H1 (cell line): ENCODE results near the gene BCAS1. TPM values are rescaled to one million over a fixed set of nuclear protein-coding genes. Genes with fewer than 3 reads are reported as not detected.

Experiments
- CTCF ChIA-PET: fragments of 300-600 bp; sonication (Branson Sonifier 250); formaldehyde crosslinking; loops from one replicate; lab custom pipeline; 2021; ENCODE audit not compliant: partially characterized antibody; lab: Charles Lee
- POLR2A ChIA-PET: fragments of 300-600 bp; sonication (Branson Sonifier 250); formaldehyde crosslinking; loops from one replicate; lab custom pipeline; 2021; ENCODE audit warnings: inconsistent platforms; ENCODE audit not compliant: partially characterized antibody; lab: Charles Lee
- DNase-seq, 2 experiments: peaks; one replicate each; pipeline versions ENCODE4 v3.0.0 to v3.0.0-alpha.2; 2010 to 2022; ENCODE audit warnings: low spot score in 2 of 2, low read depth in 1 of 2, mixed read lengths in 1 of 2
- FAIRE-seq: peaks from 2 replicates; lab custom pipeline; 2011; peaks lifted over from hg19 to GRCh38; lab: Jason Lieb, UNC
- H2AFZ ChIP-seq: 2 replicates; pipeline ENCODE4 v1.8.1; 2012; ENCODE audit warnings: low read length, inconsistent platforms
- H2AK5ac ChIP-seq: 2 replicates; pipeline ENCODE4 v1.6.1; 2013; ENCODE audit warnings: low read depth, low read length
- H2BK120ac ChIP-seq: replicated peaks from 2 replicates; pipeline ENCODE3; 2013; ENCODE audit warnings: low read depth, low read length, inconsistent platforms
- H2BK12ac ChIP-seq: 2 replicates; pipeline ENCODE4 v1.6.1; 2013; ENCODE audit warnings: low read depth, low read length
- H2BK15ac ChIP-seq: 2 replicates; pipeline ENCODE4 v1.6.1; 2013; ENCODE audit warnings: low read length
- H2BK20ac ChIP-seq: 2 replicates; pipeline ENCODE4 v1.6.1; 2013; ENCODE audit warnings: low read length
- H2BK5ac ChIP-seq: 2 replicates; pipeline ENCODE4 v1.6.1; 2013; ENCODE audit warnings: low read depth, low read length
- H3K14ac ChIP-seq: 2 replicates; pipeline ENCODE4 v1.6.1; 2013; ENCODE audit warnings: inconsistent platforms; ENCODE audit not compliant: insufficient read length
- H3K18ac ChIP-seq: 2 replicates; pipeline ENCODE4 v1.6.1; 2013; ENCODE audit warnings: low read length; ENCODE audit errors: extremely low read depth
- H3K23ac ChIP-seq: 2 replicates; pipeline ENCODE4 v1.6.1; 2013; ENCODE audit warnings: inconsistent platforms; ENCODE audit not compliant: insufficient read length
- H3K23me2 ChIP-seq: 2 replicates; pipeline ENCODE4 v1.6.1; 2013; ENCODE audit warnings: low read depth, low read length
- H3K27ac ChIP-seq: 2 replicates; pipeline ENCODE4 v1.6.1; 2011; ENCODE audit warnings: low read depth, low read length, inconsistent platforms
- H3K27me3 ChIP-seq, 4 experiments: replicated peaks in 1 of 4; 1 replicate in 1 of 4; 2 replicates in 3 of 4; pipeline versions ENCODE4 v1.6.1 to v1.8.1; 2011 to 2013; ENCODE audit warnings: low read length in 3 of 4, mild to moderate bottlenecking in 3 of 4, inconsistent platforms in 2 of 4, mixed read lengths in 2 of 4, moderate library complexity in 1 of 4; ENCODE audit not compliant: control insufficient read depth in 3 of 4, insufficient read depth in 3 of 4; ENCODE audit errors: extremely low read depth in 1 of 4
- H3K36me3 ChIP-seq, 4 experiments: 2 replicates each; pipeline versions ENCODE4 v1.6.1 to v1.8.1; 2011 to 2013; ENCODE audit warnings: mild to moderate bottlenecking in 4 of 4, low read length in 3 of 4, moderate library complexity in 2 of 4, control low read depth in 1 of 4, inconsistent platforms in 1 of 4; ENCODE audit not compliant: insufficient read depth in 4 of 4, control insufficient read depth in 2 of 4
- H3K4ac ChIP-seq: replicated peaks from 2 replicates; pipeline ENCODE3; 2013; ENCODE audit warnings: low read length, low read depth, mixed read lengths, inconsistent platforms; ENCODE audit not compliant: insufficient read length
- H3K4me1 ChIP-seq, 4 experiments: replicated peaks in 1 of 4; 1 replicate in 1 of 4; 2 replicates in 3 of 4; pipeline versions ENCODE4 v1.6.1 to v1.8.1; 2011 to 2013; ENCODE audit warnings: low read length in 3 of 4, inconsistent platforms in 2 of 4, mixed read lengths in 1 of 4; ENCODE audit not compliant: insufficient read depth in 4 of 4, control insufficient read depth in 3 of 4
- H3K4me2 ChIP-seq, 2 experiments: 2 replicates each; pipeline versions ENCODE4 v1.6.1 to v1.8.1; 2011 to 2013; ENCODE audit warnings: low read depth in 2 of 2, low read length in 2 of 2, control low read depth in 1 of 2, inconsistent platforms in 1 of 2, mild to moderate bottlenecking in 1 of 2; ENCODE audit not compliant: insufficient read depth in 1 of 2
- H3K4me3 ChIP-seq, 4 experiments: fragments of 200-600, 300-600 bp in 1 of 4; sonication (generic), shearing (Covaris generic), sonication (Bioruptor Twin) in 1 of 4; 2 replicates each; pipeline versions ENCODE4 v1.5.1 to v1.8.1; 2011 to 2016; ENCODE audit warnings: low read length in 4 of 4, low read depth in 3 of 4, control low read depth in 2 of 4, inconsistent platforms in 2 of 4, mild to moderate bottlenecking in 2 of 4, mixed read lengths in 1 of 4, moderate library complexity in 1 of 4; ENCODE audit not compliant: insufficient read depth in 2 of 4; ENCODE audit errors: extremely low read depth in 1 of 4
- H3K56ac ChIP-seq: replicated peaks from 2 replicates; pipeline ENCODE3; 2013; ENCODE audit warnings: low read depth, mild to moderate bottlenecking, mixed read lengths, low read length, inconsistent platforms; ENCODE audit not compliant: insufficient read length
- H3K79me1 ChIP-seq: 2 replicates; pipeline ENCODE4 v1.6.1; 2013; ENCODE audit warnings: low read depth, low read length, control low read depth
- H3K79me2 ChIP-seq, 2 experiments: 2 replicates each; pipeline versions ENCODE4 v1.6.1 to v1.8.1; 2012 to 2013; ENCODE audit warnings: low read length in 2 of 2, mild to moderate bottlenecking in 2 of 2, inconsistent platforms in 1 of 2; ENCODE audit not compliant: insufficient read depth in 2 of 2, control insufficient read depth in 1 of 2
- H3K9ac ChIP-seq, 4 experiments: replicated peaks in 1 of 4; 1 replicate in 1 of 4; 2 replicates in 3 of 4; pipeline versions ENCODE4 v1.6.1 to v1.8.1; 2011 to 2013; ENCODE audit warnings: low read depth in 3 of 4, low read length in 3 of 4, control low read depth in 2 of 4, mild to moderate bottlenecking in 2 of 4, moderate library complexity in 2 of 4, inconsistent platforms in 1 of 4; ENCODE audit errors: extremely low read depth in 1 of 4
- H3K9me3 ChIP-seq, 2 experiments: 2 replicates each; pipeline versions ENCODE4 v1.6.1 to v1.8.1; 2012 to 2013; ENCODE audit warnings: mild to moderate bottlenecking in 2 of 2, moderate library complexity in 2 of 2, control low read depth in 1 of 2, inconsistent platforms in 1 of 2, low read depth in 1 of 2, low read length in 1 of 2, mixed read lengths in 1 of 2; ENCODE audit not compliant: insufficient read depth in 2 of 2
- H4K20me1 ChIP-seq, 2 experiments: replicated peaks in 1 of 2; 2 replicates each; pipeline versions ENCODE3 to v1.8.1; 2011 to 2013; ENCODE audit warnings: inconsistent platforms in 2 of 2, low read length in 2 of 2, mild to moderate bottlenecking in 1 of 2; ENCODE audit not compliant: insufficient read depth in 2 of 2, control insufficient read depth in 1 of 2
- H4K5ac ChIP-seq: 2 replicates; pipeline ENCODE4 v1.6.1; 2013; ENCODE audit warnings: low read length, low read depth, mixed read lengths, inconsistent platforms; ENCODE audit not compliant: insufficient read length
- H4K8ac ChIP-seq: 2 replicates; pipeline ENCODE4 v1.8.0; 2013; ENCODE audit warnings: mild to moderate bottlenecking, moderate library complexity, low read length, inconsistent platforms; ENCODE audit not compliant: insufficient read depth; ENCODE audit errors: extremely low read depth
- H4K91ac ChIP-seq: replicated peaks from 2 replicates; pipeline ENCODE3; 2013; ENCODE audit warnings: low read length, mixed read lengths, inconsistent platforms; ENCODE audit not compliant: insufficient read length
- KDM5A ChIP-seq: fragments of 200-600 bp; IDR thresholded peaks from 2 replicates; pipeline ENCODE4 v1.7.1; 2012; ENCODE audit warnings: mild to moderate bottlenecking, low read length, inconsistent platforms, mixed read lengths
- NRF1 ChIP-seq: IDR thresholded peaks from 2 replicates; pipeline ENCODE4 v1.6.1; 2011; ENCODE audit warnings: mild to moderate bottlenecking, low read depth, low read length, improper control_type of control experiment
- PHF8 ChIP-seq: fragments of 200-600 bp; sonication (generic); conservative IDR thresholded peaks from 2 replicates; pipeline ENCODE4 v1.7.1; 2012; ENCODE audit warnings: low read depth, mild to moderate bottlenecking, inconsistent platforms, low read length, moderate library complexity
- RBBP5 ChIP-seq: IDR thresholded peaks from 2 replicates; pipeline ENCODE4 v1.7.1; 2012; ENCODE audit warnings: low read depth, mild to moderate bottlenecking, inconsistent platforms, low read length, moderate library complexity, borderline replicate concordance
- SAP30 ChIP-seq: fragments of 300-600 bp; sonication (generic); IDR thresholded peaks from 2 replicates; pipeline ENCODE4 v1.7.1; 2012; ENCODE audit warnings: low read length, moderate library complexity, mild to moderate bottlenecking, inconsistent platforms; ENCODE audit not compliant: insufficient read depth, insufficient replicate concordance
- SIX5 ChIP-seq: IDR thresholded peaks from 2 replicates; pipeline ENCODE4 v1.6.1; 2011; ENCODE audit warnings: mild to moderate bottlenecking, low read depth, low read length
- SP1 ChIP-seq: IDR thresholded peaks from 2 replicates; pipeline ENCODE4 v1.6.1; 2011; ENCODE audit warnings: low read depth, low read length
- SRF ChIP-seq: IDR thresholded peaks from 2 replicates; pipeline ENCODE4 v1.6.1; 2011; ENCODE audit warnings: mild to moderate bottlenecking, low read depth, low read length, moderate library complexity
- WGBS, 2 experiments: shearing (Covaris generic) in 1 of 2; methylation state at CpG; one replicate each; pipeline versions ENCODE4 v1.1.6 to v1.1.7; 2013 to 2015; ENCODE audit warnings: low lambda C conversion rate in 2 of 2, mixed read lengths in 2 of 2, inconsistent platforms in 1 of 2, low coverage in 1 of 2, missing lambda C conversion rate in 1 of 2; ENCODE audit not compliant: insufficient replicate concordance in 2 of 2, insufficient coverage in 1 of 2, insufficient read length in 1 of 2; ENCODE audit errors: extremely low coverage in 1 of 2, missing lambda C conversion rate in 1 of 2; 5-methylcytosine and 5-hydroxymethylcytosine counted together
- polyA plus RNA-seq, 7 experiments: library from polyadenylated mRNA; depleted of rRNA in 3 of 7; stranded (reverse) in 5 of 7; unstranded in 2 of 7; fragments of >200 nt in 5 of 7; fragments of 200-250 nt in 2 of 7; gene quantifications; 1 replicate in 5 of 7; 2 replicates in 1 of 7; 4 replicates in 1 of 7; pipeline versions ENCODE4 v1.2.1 to v1.2.3, GENCODE V29; 2011 to 2013; ENCODE audit warnings: missing spikeins in 2 of 7, mixed read lengths in 2 of 7
- total RNA-seq: library from RNA; stranded (reverse); fragmentation: NEBNext Ultra II Directional; extraction: Animal tissue kit (Norgen Biotek cat#: 25700); gene quantifications from 2 replicates; pipeline ENCODE4 v1.2.1, GENCODE V29; 2021

BCAS1 gene
- total and polyA plus RNA-seq, 2 of the 8 experiments (the other 6 are each of a cell fraction or from before 2014, with no cell fraction given), result 0.06 to 0.19 TPM

- no peaks in the 10 kb centered on the region for H3K79me2 ChIP-seq
- no peaks in the 10 kb centered on the region for H3K9me3 ChIP-seq
- peaks cover 3 to 17% (median 12%) of the 10 kb centered on the region in 4 experiments; a peak in 5 of 7 replicates for H3K4me1 ChIP-seq
- no peak overlapping the region for H2AFZ ChIP-seq
- H3K56ac ChIP-seq, result no peak overlapping the region
- no peak overlapping the region; the same call in 1 of the 2 replicates for H3K18ac ChIP-seq
- no peak overlapping the region for H2BK20ac ChIP-seq
- no peak overlapping the region for H2BK15ac ChIP-seq
- no peaks in the 10 kb centered on the region for H3K79me1 ChIP-seq
- WGBS, 2 experiments, result 73% methylated on average over 12 of the region's 12 CpGs; no CpG with 5 or more reads in 1 of the 2 experiments
- no peak overlapping the region for H3K4ac ChIP-seq
- H4K91ac ChIP-seq, result no peak overlapping the region
- H2AK5ac ChIP-seq, result no peak overlapping the region
- H2BK5ac ChIP-seq, result no peak overlapping the region
- ChIA-PET POLR2A (no interaction called here), CTCF (no interaction called here)
- no peak overlapping the region for H2BK12ac ChIP-seq
- H3K27ac ChIP-seq, result no peak overlapping the region
- no peaks in the 10 kb centered on the region for H3K23me2 ChIP-seq
- no peaks in the 10 kb centered on the region for H3K36me3 ChIP-seq
- no peak overlapping the region for H2BK120ac ChIP-seq
- H3K27me3 ChIP-seq, result no peaks in the 10 kb centered on the region
- H4K8ac ChIP-seq, result no peak overlapping the region
- no peak overlapping the region for H4K5ac ChIP-seq
- DNase-seq (no peak), FAIRE-seq (no peak)
- H3K9ac ChIP-seq, result no peak overlapping the region
- H3K14ac ChIP-seq, result no peak overlapping the region
- 0 out of 4 replicates have a peak overlapping the region, but pooled peaks of 1 of the 2 experiments have one; percentile 12 for H3K4me2 ChIP-seq
- no peak overlapping the region for H3K23ac ChIP-seq
- no peak overlapping the region for H3K4me3 ChIP-seq
- H4K20me1 ChIP-seq, result no peaks in the 10 kb centered on the region
- TF ChIP-seq PHF8 (no peak), RBBP5 (no peak), SAP30 (no peak), SRF (no peak), KDM5A (no peak), SIX5 (no peak), NRF1 (no peak), SP1 (no peak)
These were observed 148.9 kb downstream of the BCAS1 start for GRCh38 chr20:53921443-53921973.
